Measurements from ENCODE around the gene PCK1. TPM values are rescaled to one million over a fixed set of nuclear protein-coding genes. Genes with fewer than 3 reads are reported as not detected.
A peak's percentile ranks its signal among the peaks of the same experiment; 100 is the strongest.

Gene PCK1
- total and polyA plus RNA-seq, 2 of the 13 experiments (the other 11 are each of a cell fraction or from before 2014, with no cell fraction given), result 6.5 to 12.6 TPM

DNA sequence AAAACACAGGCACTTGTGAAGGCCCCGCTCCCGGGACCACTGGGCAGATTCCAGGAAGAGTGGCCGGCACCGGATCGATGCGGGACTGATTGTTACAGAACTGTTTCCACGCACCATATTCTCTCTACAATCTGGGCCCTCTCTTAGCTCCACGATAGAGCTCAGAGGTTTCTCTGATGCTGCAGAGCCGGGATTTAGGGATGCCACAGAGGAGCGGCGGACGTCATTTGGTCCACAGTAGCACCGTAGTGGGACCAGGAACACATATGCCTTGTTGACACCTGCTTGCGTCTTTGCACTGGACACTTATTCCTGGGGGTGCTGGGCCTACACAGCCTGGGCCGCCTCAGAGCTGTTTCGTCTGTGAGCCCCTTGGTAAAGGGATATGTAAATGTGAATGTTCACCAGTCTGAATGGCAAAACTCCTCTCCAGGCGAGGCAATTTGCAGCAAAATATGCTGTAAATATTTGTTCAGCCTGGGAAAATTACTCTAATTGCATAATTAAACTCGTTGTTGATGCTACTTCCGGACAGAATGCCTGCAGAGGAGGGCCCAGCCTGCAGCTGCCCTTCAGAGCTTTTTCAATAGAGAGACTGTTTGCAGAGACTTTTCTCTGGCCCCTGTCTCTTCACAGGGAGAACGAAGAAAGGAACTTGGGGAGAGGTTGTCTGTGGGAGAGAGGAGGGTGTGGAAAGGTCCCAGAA lies 9.4 kb downstream of the PCK1 start (continued):
- TF ChIP-seq ZFP82 (CRISPR knock-in tag; IDR thresholded peaks at IDR 0.05; ENCODE audit: borderline replicate concordance), result 0 out of 2 replicates have a peak, but pooled peaks have one; percentile 28
- 0 out of 2 replicates have a peak, but pooled peaks have one; percentile 39 for TF ChIP-seq ZMAT3 (CRISPR knock-in tag; conservative IDR thresholded peaks at IDR 0.05)
- peak; percentile 67; the same call in 1 of the 2 replicates for TF ChIP-seq KDM5B (CRISPR knock-in tag; IDR thresholded peaks at IDR 0.05; ENCODE audit: borderline replicate concordance)
- no peak for TF ChIP-seq PHB2 (IDR thresholded peaks at IDR 0.05; ENCODE audit: partially characterized antibody)
- peak; percentile 42; the same call in 1 of the 2 replicates for TF ChIP-seq ZNF567 (CRISPR knock-in tag; IDR thresholded peaks at IDR 0.05; ENCODE audit: borderline replicate concordance)
- peak; percentile 33; the same call in 1 of the 2 replicates for TF ChIP-seq ZSCAN25 (CRISPR knock-in tag; IDR thresholded peaks at IDR 0.05)
- no peak for TF ChIP-seq KDM1A (CRISPR knock-in tag; IDR thresholded peaks at IDR 0.05)
- no peak for TF ChIP-seq ZNF263 (CRISPR knock-in tag; IDR thresholded peaks at IDR 0.05)
- no peak for TF ChIP-seq NFYC (CRISPR knock-in tag; IDR thresholded peaks at IDR 0.05)
- TF ChIP-seq SNAPC2 (CRISPR knock-in tag; IDR thresholded peaks at IDR 0.05), result no peak
- TF ChIP-seq, protein P1, sequence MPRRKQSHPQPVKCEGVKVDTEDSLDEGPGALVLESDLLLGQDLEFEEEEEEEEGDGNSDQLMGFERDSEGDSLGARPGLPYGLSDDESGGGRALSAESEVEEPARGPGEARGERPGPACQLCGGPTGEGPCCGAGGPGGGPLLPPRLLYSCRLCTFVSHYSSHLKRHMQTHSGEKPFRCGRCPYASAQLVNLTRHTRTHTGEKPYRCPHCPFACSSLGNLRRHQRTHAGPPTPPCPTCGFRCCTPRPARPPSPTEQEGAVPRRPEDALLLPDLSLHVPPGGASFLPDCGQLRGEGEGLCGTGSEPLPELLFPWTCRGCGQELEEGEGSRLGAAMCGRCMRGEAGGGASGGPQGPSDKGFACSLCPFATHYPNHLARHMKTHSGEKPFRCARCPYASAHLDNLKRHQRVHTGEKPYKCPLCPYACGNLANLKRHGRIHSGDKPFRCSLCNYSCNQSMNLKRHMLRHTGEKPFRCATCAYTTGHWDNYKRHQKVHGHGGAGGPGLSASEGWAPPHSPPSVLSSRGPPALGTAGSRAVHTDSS (CRISPR knock-in tag; conservative IDR thresholded peaks at IDR 0.05), result no peak
- TF ChIP-seq, protein P2, sequence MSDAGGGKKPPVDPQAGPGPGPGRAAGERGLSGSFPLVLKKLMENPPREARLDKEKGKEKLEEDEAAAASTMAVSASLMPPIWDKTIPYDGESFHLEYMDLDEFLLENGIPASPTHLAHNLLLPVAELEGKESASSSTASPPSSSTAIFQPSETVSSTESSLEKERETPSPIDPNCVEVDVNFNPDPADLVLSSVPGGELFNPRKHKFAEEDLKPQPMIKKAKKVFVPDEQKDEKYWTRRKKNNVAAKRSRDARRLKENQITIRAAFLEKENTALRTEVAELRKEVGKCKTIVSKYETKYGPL (CRISPR knock-in tag; IDR thresholded peaks at IDR 0.05), result no peak
- no peak for TF ChIP-seq SIN3B (IDR thresholded peaks at IDR 0.05; ENCODE audit: low read length)
- TF ChIP-seq ZNF33A (CRISPR knock-in tag; IDR thresholded peaks at IDR 0.05; ENCODE audit: borderline replicate concordance), result peak; percentile 24; the same call in 1 of the 2 replicates
- no peak for TF ChIP-seq SMARCE1 (IDR thresholded peaks at IDR 0.05; ENCODE audit: borderline replicate concordance)
- TF ChIP-seq, protein P3, sequence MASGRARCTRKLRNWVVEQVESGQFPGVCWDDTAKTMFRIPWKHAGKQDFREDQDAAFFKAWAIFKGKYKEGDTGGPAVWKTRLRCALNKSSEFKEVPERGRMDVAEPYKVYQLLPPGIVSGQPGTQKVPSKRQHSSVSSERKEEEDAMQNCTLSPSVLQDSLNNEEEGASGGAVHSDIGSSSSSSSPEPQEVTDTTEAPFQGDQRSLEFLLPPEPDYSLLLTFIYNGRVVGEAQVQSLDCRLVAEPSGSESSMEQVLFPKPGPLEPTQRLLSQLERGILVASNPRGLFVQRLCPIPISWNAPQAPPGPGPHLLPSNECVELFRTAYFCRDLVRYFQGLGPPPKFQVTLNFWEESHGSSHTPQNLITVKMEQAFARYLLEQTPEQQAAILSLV (CRISPR knock-in tag; IDR thresholded peaks at IDR 0.05; ENCODE audit: borderline replicate concordance), result no peak
- no peak for TF ChIP-seq NFE2L1 (CRISPR knock-in tag; IDR thresholded peaks at IDR 0.05; ENCODE audit: borderline replicate concordance)
- no peak for TF ChIP-seq ZSCAN22 (CRISPR knock-in tag; IDR thresholded peaks at IDR 0.05)
- TF ChIP-seq, protein P4, sequence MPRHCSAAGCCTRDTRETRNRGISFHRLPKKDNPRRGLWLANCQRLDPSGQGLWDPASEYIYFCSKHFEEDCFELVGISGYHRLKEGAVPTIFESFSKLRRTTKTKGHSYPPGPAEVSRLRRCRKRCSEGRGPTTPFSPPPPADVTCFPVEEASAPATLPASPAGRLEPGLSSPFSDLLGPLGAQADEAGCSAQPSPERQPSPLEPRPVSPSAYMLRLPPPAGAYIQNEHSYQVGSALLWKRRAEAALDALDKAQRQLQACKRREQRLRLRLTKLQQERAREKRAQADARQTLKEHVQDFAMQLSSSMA (CRISPR knock-in tag; IDR thresholded peaks at IDR 0.05), result no peak
- TF ChIP-seq, protein P5, sequence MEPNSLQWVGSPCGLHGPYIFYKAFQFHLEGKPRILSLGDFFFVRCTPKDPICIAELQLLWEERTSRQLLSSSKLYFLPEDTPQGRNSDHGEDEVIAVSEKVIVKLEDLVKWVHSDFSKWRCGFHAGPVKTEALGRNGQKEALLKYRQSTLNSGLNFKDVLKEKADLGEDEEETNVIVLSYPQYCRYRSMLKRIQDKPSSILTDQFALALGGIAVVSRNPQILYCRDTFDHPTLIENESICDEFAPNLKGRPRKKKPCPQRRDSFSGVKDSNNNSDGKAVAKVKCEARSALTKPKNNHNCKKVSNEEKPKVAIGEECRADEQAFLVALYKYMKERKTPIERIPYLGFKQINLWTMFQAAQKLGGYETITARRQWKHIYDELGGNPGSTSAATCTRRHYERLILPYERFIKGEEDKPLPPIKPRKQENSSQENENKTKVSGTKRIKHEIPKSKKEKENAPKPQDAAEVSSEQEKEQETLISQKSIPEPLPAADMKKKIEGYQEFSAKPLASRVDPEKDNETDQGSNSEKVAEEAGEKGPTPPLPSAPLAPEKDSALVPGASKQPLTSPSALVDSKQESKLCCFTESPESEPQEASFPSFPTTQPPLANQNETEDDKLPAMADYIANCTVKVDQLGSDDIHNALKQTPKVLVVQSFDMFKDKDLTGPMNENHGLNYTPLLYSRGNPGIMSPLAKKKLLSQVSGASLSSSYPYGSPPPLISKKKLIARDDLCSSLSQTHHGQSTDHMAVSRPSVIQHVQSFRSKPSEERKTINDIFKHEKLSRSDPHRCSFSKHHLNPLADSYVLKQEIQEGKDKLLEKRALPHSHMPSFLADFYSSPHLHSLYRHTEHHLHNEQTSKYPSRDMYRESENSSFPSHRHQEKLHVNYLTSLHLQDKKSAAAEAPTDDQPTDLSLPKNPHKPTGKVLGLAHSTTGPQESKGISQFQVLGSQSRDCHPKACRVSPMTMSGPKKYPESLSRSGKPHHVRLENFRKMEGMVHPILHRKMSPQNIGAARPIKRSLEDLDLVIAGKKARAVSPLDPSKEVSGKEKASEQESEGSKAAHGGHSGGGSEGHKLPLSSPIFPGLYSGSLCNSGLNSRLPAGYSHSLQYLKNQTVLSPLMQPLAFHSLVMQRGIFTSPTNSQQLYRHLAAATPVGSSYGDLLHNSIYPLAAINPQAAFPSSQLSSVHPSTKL (CRISPR knock-in tag; IDR thresholded peaks at IDR 0.05), result peak; percentile 55
- no peak for TF ChIP-seq TCF7L2 (IDR thresholded peaks at IDR 0.05; ENCODE audit: low read depth, low read length)
- TF ChIP-seq SMYD3 (CRISPR knock-in tag; IDR thresholded peaks at IDR 0.05), result no peak
- TF ChIP-seq ZNF558 (CRISPR knock-in tag; IDR thresholded peaks at IDR 0.05; ENCODE audit: borderline replicate concordance), result no peak
